ENCODE results near the gene MIER1. TPM values are rescaled to one million over a fixed set of nuclear protein-coding genes. Genes with fewer than 3 reads are reported as not detected.
A peak's percentile ranks its signal among the peaks of the same experiment; 100 is the strongest.
"Not testable (repeated sequence)": the region's sequence is repeated elsewhere in the genome, so short reads cannot be mapped to it uniquely, and the experiment has no call there.

The MIER1 gene
- total RNA-seq = 38.5 TPM

GRCh38 chr1:66924756-66925557, at the start of gene MIER1, which contains the start of gene DNAI4:
Gene MIER1 (plus strand): TSS chr1:66924990. CDS start chr1:66925029, 39 bp downstream.
Gene DNAI4 (minus strand): TSS chr1:66924856. CDS start chr1:66924831, 25 bp downstream.
- peak; percentile 98 for DNase-seq (ENCODE audit: low spot score)

GRCh38 chr1:66876664-66877063, 48.1 kb upstream of the MIER1 start:
- DNase-seq (ENCODE audit: low spot score) = no peak

GRCh38 chr1:66889030-66889429, 35.8 kb upstream of the MIER1 start:
- DNase-seq (ENCODE audit: low spot score) = no peak

GRCh38 chr1:66890621-66891020, 34.2 kb upstream of the MIER1 start:
- no peak for DNase-seq (ENCODE audit: low spot score)

GRCh38 chr1:66893712-66894111, 31.1 kb upstream of the MIER1 start:
- no peak for DNase-seq (ENCODE audit: low spot score)

GRCh38 chr1:66915203-66915602, 9.6 kb upstream of the MIER1 start:
- DNase-seq (ENCODE audit: low spot score) = not testable (repeated sequence)

- DNase-seq (ENCODE audit: low spot score) = no peak
Measured at GRCh38 chr1:66916320-66916719, 8.5 kb upstream of the MIER1 start.

- no peak for DNase-seq (ENCODE audit: low spot score)
Measured at GRCh38 chr1:66917476-66917875, 7.3 kb upstream of the MIER1 start.

- no peak for DNase-seq (ENCODE audit: low spot score)
Measured at GRCh38 chr1:66919063-66919462, 5.7 kb upstream of the MIER1 start.

GRCh38 chr1:66919828-66920227, 5.0 kb upstream of the MIER1 start:
- no peak for DNase-seq (ENCODE audit: low spot score)

GRCh38 chr1:66920543-66920942, 4.2 kb upstream of the MIER1 start:
- no peak for DNase-seq (ENCODE audit: low spot score)

GRCh38 chr1:66925558-66925910, 744 bp downstream of the MIER1 start:
- no peak for DNase-seq (ENCODE audit: low spot score)

GRCh38 chr1:66925944-66926343, 1.2 kb downstream of the MIER1 start:
- DNase-seq (ENCODE audit: low spot score) = no peak

- no peak for DNase-seq (ENCODE audit: low spot score)
Measured at GRCh38 chr1:66927528-66927927, 2.7 kb downstream of the MIER1 start.

GRCh38 chr1:66929146-66929688, 4.4 kb downstream of the MIER1 start:
- no peak for DNase-seq (ENCODE audit: low spot score)

- DNase-seq (ENCODE audit: low spot score) = no peak
Measured at GRCh38 chr1:66929691-66929998, 4.9 kb downstream of the MIER1 start.

- DNase-seq (ENCODE audit: low spot score) = peak; percentile 94
Measured at GRCh38 chr1:66929999-66930822, 5.4 kb downstream of the MIER1 start.

- DNase-seq (ENCODE audit: low spot score) = no peak
Measured at GRCh38 chr1:66930823-66931174, 6.0 kb downstream of the MIER1 start.

- DNase-seq (ENCODE audit: low spot score) = no peak
Measured at GRCh38 chr1:66931590-66931989, 6.8 kb downstream of the MIER1 start.

- DNase-seq (ENCODE audit: low spot score) = no peak
Measured at GRCh38 chr1:66932291-66932690, 7.5 kb downstream of the MIER1 start.

- DNase-seq (ENCODE audit: low spot score) = no peak
Measured at GRCh38 chr1:66933887-66934700, 9.3 kb downstream of the MIER1 start.
